NB4 (cell line): Measurements from ENCODE around the gene STARD3NL.

Source experiments
- DNase-seq: peaks from one replicate; pipeline ENCODE4 v3.0.0; 2010; ENCODE audit warnings: low read depth
- H3K4me3 ChIP-seq: one replicate; pipeline ENCODE4 v1.5.1; 2011; ENCODE audit warnings: mild to moderate bottlenecking, low read depth, low read length, moderate library complexity
- CTCF ChIP-seq: IDR thresholded peaks from one replicate; pipeline ENCODE4 v1.5.1; 2012; ENCODE audit warnings: low read depth, low read length
- MAX ChIP-seq: IDR thresholded peaks from 2 replicates; pipeline ENCODE4 v1.6.1; 2011; ENCODE audit warnings: low read depth, low read length
- MYC ChIP-seq: IDR thresholded peaks from 2 replicates; pipeline ENCODE4 v1.6.1; 2011; ENCODE audit warnings: low read depth, low read length
- POLR2A ChIP-seq: IDR thresholded peaks from 2 replicates; pipeline ENCODE4 v1.6.1; 2011; ENCODE audit warnings: mild to moderate bottlenecking; ENCODE audit not compliant: insufficient read length; ENCODE audit errors: extremely low read depth

Gene STARD3NL

GRCh38 chr7:38217672-38218071 lies 39.6 kb downstream of the STARD3NL start:
- no peak for DNase-seq
- TF ChIP-seq CTCF (no peak), POLR2A (no peak), MAX (no peak), MYC (no peak)
- H3K4me3 ChIP-seq, result no peak overlapping the region

- DNase-seq, result no peak
- H3K4me3 ChIP-seq, result no peak overlapping the region
- TF ChIP-seq POLR2A, result no peak
- no peak for TF ChIP-seq MYC
- TF ChIP-seq CTCF, result no peak
- TF ChIP-seq MAX, result no peak
These were observed 42.4 kb downstream of the STARD3NL start for GRCh38 chr7:38220452-38220851.

- TF ChIP-seq POLR2A (no peak), MYC (peak; percentile 49; the same call in 1 of the 2 replicates), MAX (no peak), CTCF (peak; percentile 77)
- H3K4me3 ChIP-seq, result no peak overlapping the region
- DNase-seq, result peak; percentile 79
These were observed 44.5 kb downstream of the STARD3NL start for GRCh38 chr7:38222481-38223096.

GRCh38 chr7:38223306-38223705 lies 45.3 kb downstream of the STARD3NL start:
- DNase-seq, result peak; percentile 80
- TF ChIP-seq POLR2A (no peak), MAX (no peak), CTCF (no peak), MYC (no peak)
- no peak overlapping the region for H3K4me3 ChIP-seq

- H3K4me3 ChIP-seq, result no peak overlapping the region
- TF ChIP-seq POLR2A (no peak), MYC (no peak), CTCF (no peak), MAX (no peak)
- no peak for DNase-seq
These were observed 46.3 kb downstream of the STARD3NL start for GRCh38 chr7:38224392-38224791.

GRCh38 chr7:38229386-38229785 lies 51.3 kb downstream of the STARD3NL start:
- TF ChIP-seq MAX (no peak), CTCF (no peak), POLR2A (no peak), MYC (no peak)
- H3K4me3 ChIP-seq, result no peak overlapping the region
- DNase-seq, result peak; percentile 70
